Bone marrow (tissue), 2 donors: ENCODE results near the gene DDX24.

Experiments
- DNase-seq, 2 donors: peaks; one replicate each; lab custom pipeline; 2025; lab: John Stamatoyannopoulos, UW

DDX24 gene

DNA sequence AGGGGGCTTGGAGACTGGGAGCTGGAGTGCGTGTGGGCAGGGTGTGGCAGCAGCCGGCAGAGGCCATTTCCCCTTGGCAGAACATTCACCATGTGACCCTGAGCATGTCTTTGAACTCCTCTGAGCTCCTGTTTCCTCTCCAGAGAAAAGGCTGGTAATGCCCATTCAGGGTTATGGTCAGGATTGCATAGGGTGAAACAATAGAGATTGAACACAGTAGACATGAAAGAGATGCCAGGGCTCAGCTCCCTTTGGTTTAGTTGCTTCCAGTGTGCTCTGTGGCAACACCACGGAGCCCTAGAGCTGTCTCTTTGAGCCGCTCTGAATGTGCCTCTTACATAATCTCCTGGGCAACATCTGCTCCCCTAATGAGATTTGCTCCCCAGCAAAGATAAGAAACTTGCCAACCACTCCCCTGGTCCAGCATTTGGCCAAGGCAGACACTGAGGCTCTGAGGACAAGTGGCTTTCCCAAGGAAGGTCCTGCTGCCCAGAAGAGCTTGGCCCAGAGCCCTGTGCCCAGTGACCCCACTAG lies 34.1 kb upstream of the DDX24 start:
- no peak for DNase-seq

GRCh38 chr14:94114589-94115057 lies 33.6 kb upstream of the DDX24 start:
- DNase-seq = no peak

- no peak for DNase-seq
These were observed 33.0 kb upstream of the DDX24 start for GRCh38 chr14:94113908-94114588.

DNA sequence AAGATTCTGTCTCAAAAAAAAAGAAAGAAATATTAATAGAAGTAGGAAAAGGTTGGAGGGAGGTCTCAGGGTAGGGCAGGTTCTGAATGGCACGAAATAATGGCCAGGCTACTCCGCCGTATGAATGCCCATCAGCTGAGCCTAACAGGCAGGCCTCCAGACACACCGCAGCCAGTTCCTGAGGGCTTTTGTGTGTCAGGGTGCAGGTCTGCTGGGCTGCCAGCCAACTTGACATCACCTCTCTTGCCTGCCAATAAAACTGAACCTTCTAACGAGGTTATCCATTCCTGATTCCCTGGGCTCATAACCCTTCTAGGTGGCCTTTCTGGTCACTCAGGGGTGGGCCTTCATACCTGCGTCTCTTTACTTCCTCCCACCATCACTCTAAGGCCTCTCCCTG lies 32.5 kb upstream of the DDX24 start:
- no peak for DNase-seq

GRCh38 chr14:94113073-94113472 lies 32.1 kb upstream of the DDX24 start:
- no peak for DNase-seq

- DNase-seq = no peak
These were observed 31.6 kb upstream of the DDX24 start for GRCh38 chr14:94112513-94113063.

DNA sequence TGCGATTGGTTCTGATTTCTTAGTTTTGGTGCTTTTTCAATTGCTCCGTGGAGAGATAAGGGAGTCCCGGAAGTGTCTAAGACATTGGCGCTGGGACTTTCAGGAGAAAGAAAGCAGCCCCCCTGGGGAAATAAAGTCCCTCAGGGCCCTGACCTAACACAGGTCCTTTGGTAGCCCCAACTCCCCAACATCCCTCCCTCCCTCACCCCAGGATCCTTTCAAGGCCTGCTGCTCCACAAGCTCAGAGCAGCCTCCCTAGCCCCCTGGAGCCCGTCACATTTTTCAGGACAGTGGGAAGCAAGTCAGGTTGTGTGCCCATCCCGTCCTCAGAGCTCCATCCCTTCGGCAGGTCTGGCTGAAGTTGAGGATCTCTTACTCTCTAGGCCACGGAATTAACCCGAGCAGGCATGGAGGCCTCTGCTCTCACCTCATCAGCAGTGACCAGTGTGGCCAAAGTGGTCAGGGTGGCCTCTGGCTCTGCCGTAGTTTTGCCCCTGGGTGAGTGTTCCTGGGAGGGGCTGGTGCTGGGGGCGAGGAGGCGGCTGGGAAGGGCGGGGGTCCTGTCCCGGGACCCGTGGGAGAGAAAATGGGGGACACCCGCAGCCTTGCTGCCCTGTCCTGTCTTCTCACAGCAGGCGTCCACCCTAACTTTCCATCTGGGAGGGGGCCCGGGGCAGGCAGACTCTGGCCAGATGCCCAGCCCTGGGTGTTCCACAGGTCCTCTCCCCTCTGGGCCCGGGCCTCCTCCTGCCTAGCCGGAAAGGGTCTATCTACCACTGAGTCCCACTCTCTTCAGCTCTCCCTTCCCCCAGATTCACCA lies 30.5 kb upstream of the DDX24 start:
- DNase-seq = no peak

- DNase-seq = no peak
These were observed 29.7 kb upstream of the DDX24 start, which contains the start of gene IFI27 for GRCh38 chr14:94110552-94111181. Gene IFI27 (plus strand): TSS chr14:94110736.

DNA sequence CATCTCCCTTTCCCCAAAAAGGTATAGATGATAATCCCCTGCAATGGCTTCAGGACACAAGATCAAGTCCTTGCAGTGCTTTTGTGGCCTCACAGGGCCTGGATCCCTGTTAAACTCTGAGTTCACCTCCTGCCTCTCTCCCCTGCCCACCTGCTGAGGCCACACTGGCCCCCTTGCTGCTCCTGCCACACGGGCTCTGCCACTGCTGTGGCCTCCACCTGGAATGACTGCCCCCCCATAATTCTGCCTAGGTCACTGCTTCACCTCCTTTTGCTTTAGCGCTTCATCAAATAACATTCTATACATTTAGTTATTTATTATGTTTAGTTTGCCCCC lies 28.9 kb upstream of the DDX24 start:
- DNase-seq = no peak

GRCh38 chr14:94104731-94105130 lies 23.7 kb upstream of the DDX24 start:
- DNase-seq = no peak

GRCh38 chr14:94103554-94104150 lies 22.6 kb upstream of the DDX24 start:
- DNase-seq = no peak

GRCh38 chr14:94102768-94103482 lies 21.9 kb upstream of the DDX24 start:
- no peak for DNase-seq

- DNase-seq = no peak
These were observed 20.7 kb upstream of the DDX24 start for GRCh38 chr14:94101748-94102147.

DNA sequence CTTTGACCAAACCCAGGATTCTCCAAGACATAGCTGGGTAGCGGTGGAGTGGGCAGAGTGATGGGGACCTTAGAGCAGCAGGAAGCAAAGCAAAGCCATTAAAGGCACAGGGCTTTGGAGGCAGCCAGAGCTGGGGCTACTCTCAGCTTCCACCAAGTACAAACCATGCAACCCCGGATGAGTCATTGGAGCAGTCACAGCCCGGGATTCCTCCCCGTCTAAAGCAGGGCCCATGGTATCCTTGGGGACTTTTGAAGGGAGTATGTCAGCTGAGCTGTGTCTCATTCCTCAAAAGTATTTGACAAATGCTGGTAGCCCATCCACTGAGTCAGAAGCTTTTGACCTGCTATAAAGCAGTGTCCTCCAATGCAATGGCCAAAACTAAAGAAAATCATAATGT lies 19.8 kb upstream of the DDX24 start:
- DNase-seq = no peak

DNA sequence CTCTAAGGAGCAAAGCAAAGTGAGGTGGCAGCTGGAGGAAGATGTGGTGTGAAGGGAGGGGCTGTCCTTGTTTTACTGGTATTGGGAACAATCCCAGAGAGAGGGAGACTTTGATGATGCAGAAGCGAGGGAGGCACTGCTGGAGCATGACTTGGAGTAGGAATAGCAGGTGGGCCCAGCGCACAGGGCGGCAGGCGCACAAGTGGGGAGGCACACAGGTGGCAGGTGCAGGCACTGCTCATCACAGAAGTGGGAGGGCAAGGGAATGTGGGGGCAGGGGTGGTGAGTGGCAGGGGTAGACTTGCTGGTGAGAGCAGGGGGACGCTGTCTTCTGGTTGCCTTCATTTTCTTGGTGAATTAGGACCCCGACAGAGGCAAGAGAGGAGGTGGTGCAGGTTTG lies 18.0 kb upstream of the DDX24 start:
- DNase-seq = no peak

DNA sequence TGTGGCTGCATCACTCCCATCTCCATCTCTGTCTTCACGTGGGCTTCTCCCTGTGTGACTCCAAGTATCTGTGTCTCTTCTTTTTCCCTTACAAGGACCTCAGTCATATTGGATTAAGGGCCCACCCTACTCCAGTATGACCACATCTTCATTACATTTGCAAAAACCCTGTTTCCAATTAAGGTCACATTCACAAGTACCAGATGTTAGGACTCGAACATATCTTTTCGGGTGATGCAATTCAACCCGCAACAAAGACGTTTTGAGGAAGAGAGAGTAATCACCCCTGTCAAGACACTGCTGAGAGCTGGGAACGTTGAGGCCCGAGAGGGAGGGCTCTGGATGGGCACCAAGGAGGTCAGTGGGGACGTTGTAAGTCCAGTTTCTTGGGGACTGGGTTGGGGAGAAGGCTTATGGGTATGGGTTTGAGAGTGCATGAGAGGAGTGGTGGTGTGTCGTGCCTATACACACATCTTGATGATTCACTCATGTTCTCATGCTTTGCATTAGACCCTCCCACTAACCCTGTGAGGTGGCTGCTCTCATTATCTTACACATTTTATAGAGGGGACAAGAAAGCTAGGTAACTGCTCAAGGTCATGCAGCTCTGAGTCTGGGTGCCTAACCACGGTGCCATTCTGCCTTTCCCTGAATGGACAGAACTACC lies 17.5 kb upstream of the DDX24 start:
- DNase-seq = no peak

GRCh38 chr14:94097091-94097490 lies 16.1 kb upstream of the DDX24 start:
- no peak for DNase-seq

DNA sequence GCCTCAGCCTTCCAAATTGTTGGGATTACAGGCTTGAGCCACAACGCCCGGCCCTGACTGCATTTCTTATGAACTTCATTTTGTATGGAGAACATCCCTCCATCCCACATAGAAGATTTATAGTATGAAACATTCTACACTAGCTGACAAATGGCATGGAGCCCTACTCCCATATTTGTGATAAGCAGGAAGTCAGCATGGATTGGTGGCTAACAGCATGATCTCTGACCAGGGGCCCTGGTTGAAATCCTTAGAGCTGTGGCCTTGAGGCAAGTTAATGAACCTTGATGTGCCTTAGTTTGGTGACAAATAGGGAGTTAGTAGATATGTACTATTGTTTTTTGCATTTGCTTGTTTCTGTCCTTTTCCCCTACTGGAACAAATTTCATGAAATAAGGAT lies 12.4 kb upstream of the DDX24 start:
- DNase-seq = no peak

- DNase-seq = no peak
These were observed 8.5 kb upstream of the DDX24 start for GRCh38 chr14:94089479-94089878.

GRCh38 chr14:94088516-94088915 lies 7.5 kb upstream of the DDX24 start:
- DNase-seq = no peak

DNA sequence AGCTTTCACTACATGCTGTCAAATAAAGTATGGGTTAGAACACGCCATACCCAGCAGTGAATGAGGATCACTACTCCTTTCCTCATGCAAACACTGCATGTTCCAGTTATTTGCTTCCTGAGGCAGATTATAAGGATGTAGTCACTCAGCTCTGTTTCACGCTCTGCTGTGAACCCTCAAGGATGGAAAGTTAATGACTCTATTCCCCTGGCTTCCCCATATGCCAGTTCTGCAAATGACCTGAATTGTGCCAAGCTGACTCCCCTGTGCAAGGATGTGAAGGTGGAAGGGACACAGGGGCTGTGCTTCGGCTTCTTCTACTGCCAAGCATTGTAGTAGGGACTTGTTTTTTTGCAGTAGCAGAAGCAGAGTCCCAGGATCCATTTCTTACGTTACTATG lies 6.9 kb upstream of the DDX24 start:
- DNase-seq = no peak
